ENCODE results near the gene SLC16A2.

The SLC16A2 gene

GRCh38 chrX:74531081-74531480, 109.8 kb downstream of the SLC16A2 start:
- DNase-seq (ENCODE audit: extremely low spot score, insufficient read length, low read depth) (no peak), FAIRE-seq (no peak)

GRCh38 chrX:74534569-74535038, 113.3 kb downstream of the SLC16A2 start:
- no peak for FAIRE-seq
- peak; percentile 12 for DNase-seq (ENCODE audit: extremely low spot score, insufficient read length, low read depth)

- DNase-seq (ENCODE audit: extremely low spot score, insufficient read length, low read depth) (no peak), FAIRE-seq (no peak)
Observed at GRCh38 chrX:74535086-74535407, 113.8 kb downstream of the SLC16A2 start.

- peak; percentile 17 for DNase-seq (ENCODE audit: extremely low spot score, insufficient read length, low read depth)
- peak; percentile 62 for FAIRE-seq
Observed at GRCh38 chrX:74535408-74536151, 114.3 kb downstream of the SLC16A2 start.

- DNase-seq (ENCODE audit: extremely low spot score, insufficient read length, low read depth) = peak; percentile 25
- peak; percentile 56 for FAIRE-seq
Observed at GRCh38 chrX:74536152-74536831, 115.0 kb downstream of the SLC16A2 start.

- FAIRE-seq = no peak
- no peak for DNase-seq (ENCODE audit: extremely low spot score, insufficient read length, low read depth)
Observed at GRCh38 chrX:74536832-74537371, 115.6 kb downstream of the SLC16A2 start.

- DNase-seq (ENCODE audit: extremely low spot score, insufficient read length, low read depth) (no peak), FAIRE-seq (no peak)
Observed at GRCh38 chrX:74540635-74541249, 119.4 kb downstream of the SLC16A2 start.

GRCh38 chrX:74545880-74546523, 124.7 kb downstream of the SLC16A2 start:
- no peak for FAIRE-seq
- no peak for DNase-seq (ENCODE audit: extremely low spot score, insufficient read length, low read depth)

GRCh38 chrX:74546984-74547383, 125.7 kb downstream of the SLC16A2 start:
- DNase-seq (ENCODE audit: extremely low spot score, insufficient read length, low read depth) = no peak
- FAIRE-seq = no peak

- DNase-seq (ENCODE audit: extremely low spot score, insufficient read length, low read depth) (peak; percentile 17), FAIRE-seq (peak; percentile 80)
Observed at GRCh38 chrX:74550295-74550802, 129.1 kb downstream of the SLC16A2 start.

GRCh38 chrX:74551934-74552333, 130.6 kb downstream of the SLC16A2 start:
- no peak for FAIRE-seq
- DNase-seq (ENCODE audit: extremely low spot score, insufficient read length, low read depth) = no peak

- FAIRE-seq = no peak
- DNase-seq (ENCODE audit: extremely low spot score, insufficient read length, low read depth) = no peak
Observed at GRCh38 chrX:74557378-74557777, 136.1 kb downstream of the SLC16A2 start.

- no peak for FAIRE-seq
Observed at GRCh38 chrX:74578137-74578536, 156.8 kb downstream of the SLC16A2 start.

GRCh38 chrX:74579597-74580198, 158.4 kb downstream of the SLC16A2 start:
- FAIRE-seq (no peak), DNase-seq (ENCODE audit: extremely low spot score, insufficient read length, low read depth) (no peak)

More at GRCh38 chrX:74578137-74578536, 156.8 kb downstream of the SLC16A2 start:
- no peak for DNase-seq (ENCODE audit: extremely low spot score, insufficient read length, low read depth)
